Measurements from ENCODE around the gene PDLIM4.

The PDLIM4 gene

GRCh38 chr5:132269635-132270334, 12.3 kb downstream of the PDLIM4 start:
- TF ChIP-seq ZNF274 (IDR thresholded peaks at IDR 0.05; ENCODE audit: low read depth, low read length) = no peak
- no peak for TF ChIP-seq YY1 (IDR thresholded peaks at IDR 0.05; ENCODE audit: insufficient read depth, insufficient read length)
- no peak for TF ChIP-seq SUZ12 (IDR thresholded peaks at IDR 0.05; ENCODE audit: extremely low read depth, insufficient read depth, insufficient read length)
- Histone ChIP-seq H3K4me3 (ENCODE audit: insufficient read length, low read depth) (no peak overlapping the region), H3K9ac (ENCODE audit: insufficient read length, low read depth) (no peak overlapping the region), H3K27me3 (ENCODE audit: insufficient read depth, insufficient read length) (no peaks in the 10 kb centered on the region), H3K36me3 (ENCODE audit: insufficient read depth, insufficient read length, low read length) (peaks cover 45% of the 10 kb centered on the region), H3K4me1 (ENCODE audit: insufficient read depth, insufficient read length) (peaks cover 21% of the 10 kb centered on the region), H3K9me3 (ENCODE audit: insufficient read depth, low read length) (no peaks in the 10 kb centered on the region)
- no peak for DNase-seq (ENCODE audit: low read depth, low spot score)

- TF ChIP-seq SUZ12 (IDR thresholded peaks at IDR 0.05; ENCODE audit: extremely low read depth, insufficient read depth, insufficient read length) = no peak
- no peak for DNase-seq (ENCODE audit: low read depth, low spot score)
- no peaks in the 10 kb centered on the region for H3K9me3 ChIP-seq (ENCODE audit: insufficient read depth, low read length)
- H3K4me3 ChIP-seq (ENCODE audit: insufficient read length, low read depth) = no peak overlapping the region
- H3K4me1 ChIP-seq (ENCODE audit: insufficient read depth, insufficient read length) = peaks cover 21% of the 10 kb centered on the region
- no peaks in the 10 kb centered on the region for H3K27me3 ChIP-seq (ENCODE audit: insufficient read depth, insufficient read length)
- no peak overlapping the region for H3K9ac ChIP-seq (ENCODE audit: insufficient read length, low read depth)
- H3K36me3 ChIP-seq (ENCODE audit: insufficient read depth, insufficient read length, low read length) = peaks cover 45% of the 10 kb centered on the region
These were observed 12.8 kb downstream of the PDLIM4 start for GRCh38 chr5:132270335-132270665.

GRCh38 chr5:132270706-132271105, 13.2 kb downstream of the PDLIM4 start:
- H3K4me3 ChIP-seq (ENCODE audit: insufficient read length, low read depth) = no peak overlapping the region
- peaks cover 18% of the 10 kb centered on the region for H3K4me1 ChIP-seq (ENCODE audit: insufficient read depth, insufficient read length)
- DNase-seq (ENCODE audit: low read depth, low spot score) = no peak
- H3K27me3 ChIP-seq (ENCODE audit: insufficient read depth, insufficient read length) = no peaks in the 10 kb centered on the region
- peaks cover 45% of the 10 kb centered on the region for H3K36me3 ChIP-seq (ENCODE audit: insufficient read depth, insufficient read length, low read length)
- TF ChIP-seq ZNF274 (IDR thresholded peaks at IDR 0.05; ENCODE audit: low read depth, low read length) = no peak
- no peak for TF ChIP-seq SUZ12 (IDR thresholded peaks at IDR 0.05; ENCODE audit: extremely low read depth, insufficient read depth, insufficient read length)
- no peak for TF ChIP-seq YY1 (IDR thresholded peaks at IDR 0.05; ENCODE audit: insufficient read depth, insufficient read length)
- H3K9me3 ChIP-seq (ENCODE audit: insufficient read depth, low read length) = no peaks in the 10 kb centered on the region
- no peak overlapping the region for H3K9ac ChIP-seq (ENCODE audit: insufficient read length, low read depth)

- peaks cover 40% of the 10 kb centered on the region for H3K36me3 ChIP-seq (ENCODE audit: insufficient read depth, insufficient read length, low read length)
- no peak overlapping the region for H3K4me3 ChIP-seq (ENCODE audit: insufficient read length, low read depth)
- H3K27me3 ChIP-seq (ENCODE audit: insufficient read depth, insufficient read length) = no peaks in the 10 kb centered on the region
- peaks cover 13% of the 10 kb centered on the region for H3K4me1 ChIP-seq (ENCODE audit: insufficient read depth, insufficient read length)
- no peak for DNase-seq (ENCODE audit: low read depth, low spot score)
- no peak overlapping the region for H3K9ac ChIP-seq (ENCODE audit: insufficient read length, low read depth)
- no peaks in the 10 kb centered on the region for H3K9me3 ChIP-seq (ENCODE audit: insufficient read depth, low read length)
- TF ChIP-seq YY1 (IDR thresholded peaks at IDR 0.05; ENCODE audit: insufficient read depth, insufficient read length) (no peak), ZNF274 (IDR thresholded peaks at IDR 0.05; ENCODE audit: low read depth, low read length) (no peak), SUZ12 (IDR thresholded peaks at IDR 0.05; ENCODE audit: extremely low read depth, insufficient read depth, insufficient read length) (no peak)
These were observed 14.1 kb downstream of the PDLIM4 start for GRCh38 chr5:132271251-132272246.

- DNase-seq (ENCODE audit: low read depth, low spot score) = peak; percentile 44
- H3K9ac ChIP-seq (ENCODE audit: insufficient read length, low read depth) = peak overlapping the region; percentile 39
- peaks cover 31% of the 10 kb centered on the region for H3K36me3 ChIP-seq (ENCODE audit: insufficient read depth, insufficient read length, low read length)
- no peaks in the 10 kb centered on the region for H3K27me3 ChIP-seq (ENCODE audit: insufficient read depth, insufficient read length)
- no peaks in the 10 kb centered on the region for H3K9me3 ChIP-seq (ENCODE audit: insufficient read depth, low read length)
- no peak overlapping the region for H3K4me3 ChIP-seq (ENCODE audit: insufficient read length, low read depth)
- TF ChIP-seq YY1 (IDR thresholded peaks at IDR 0.05; ENCODE audit: insufficient read depth, insufficient read length) = no peak
- H3K4me1 ChIP-seq (ENCODE audit: insufficient read depth, insufficient read length) = peaks cover 13% of the 10 kb centered on the region
These were observed 15.1 kb downstream of the PDLIM4 start for GRCh38 chr5:132272311-132273210.

GRCh38 chr5:132273631-132274030, 16.1 kb downstream of the PDLIM4 start:
- Histone ChIP-seq H3K27me3 (ENCODE audit: insufficient read depth, insufficient read length) (no peaks in the 10 kb centered on the region), H3K4me3 (ENCODE audit: insufficient read length, low read depth) (no peak overlapping the region), H3K4me1 (ENCODE audit: insufficient read depth, insufficient read length) (peaks cover 10% of the 10 kb centered on the region), H3K36me3 (ENCODE audit: insufficient read depth, insufficient read length, low read length) (peaks cover 31% of the 10 kb centered on the region), H3K9ac (ENCODE audit: insufficient read length, low read depth) (no peak overlapping the region), H3K9me3 (ENCODE audit: insufficient read depth, low read length) (no peaks in the 10 kb centered on the region)
- no peak for DNase-seq (ENCODE audit: low read depth, low spot score)
- TF ChIP-seq ZNF274 (IDR thresholded peaks at IDR 0.05; ENCODE audit: low read depth, low read length) (no peak), YY1 (IDR thresholded peaks at IDR 0.05; ENCODE audit: insufficient read depth, insufficient read length) (no peak)

All from NT2/D1 (cell line).